ENCODE results near the gene LHPP.

- no peak for TF ChIP-seq CTCF (tag by site-specific recombination; IDR thresholded peaks at IDR 0.05)
- TF ChIP-seq ZNF184 (tag by site-specific recombination; IDR thresholded peaks at IDR 0.05): no peak
- no peak for TF ChIP-seq YY1 (tag by site-specific recombination; IDR thresholded peaks at IDR 0.05)
- no peak for TF ChIP-seq ZSCAN18 (tag by site-specific recombination; IDR thresholded peaks at IDR 0.05)
- TF ChIP-seq REST (tag by site-specific recombination; IDR thresholded peaks at IDR 0.05): no peak
These were observed 31.5 kb upstream of the LHPP start for GRCh38 chr10:124430077-124430476.
